HG03060 (cell line): ENCODE measurements around the gene PXMP2.

Source experiments
- ATAC-seq: cut with Tn5 transposase; IDR thresholded peaks from one replicate; pipeline ENCODE4 v1.9.1; 2021; ENCODE audit warnings: low read depth, moderate number of reproducible peaks; ENCODE audit not compliant: unreplicated experiment

The PXMP2 gene

GRCh38 chr12:132687211-132688164 lies at the start of gene PXMP2, which contains the start of gene POLE:
Gene PXMP2 (plus strand): TSS chr12:132687587. CDS start chr12:132687671, 84 bp downstream.
Gene POLE (minus strand): TSS chr12:132687342. CDS start chr12:132687315, 27 bp downstream.
- peak; percentile 81 for ATAC-seq

DNA sequence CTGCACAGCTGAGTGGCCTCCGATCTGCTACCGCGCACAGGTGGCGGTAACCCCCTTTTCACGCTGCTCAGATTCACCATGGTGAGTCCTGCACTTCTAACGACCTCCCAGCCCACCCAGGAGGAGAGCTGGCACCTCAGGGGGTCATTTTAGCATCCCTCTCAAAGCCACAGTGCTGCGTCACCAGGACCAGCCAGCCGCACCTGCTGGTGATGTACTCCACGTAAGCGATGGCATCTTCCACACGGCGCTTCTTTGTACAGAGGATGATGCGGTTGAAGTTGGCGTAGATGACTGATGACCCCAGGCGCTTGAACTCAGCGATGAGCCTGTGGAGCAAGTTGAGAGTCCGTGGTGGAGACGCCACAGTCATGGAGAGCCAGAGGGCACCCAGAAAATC lies 49.6 kb upstream of the PXMP2 start:
- no peak for ATAC-seq

- no peak for ATAC-seq
These were observed 48.6 kb upstream of the PXMP2 start for GRCh38 chr12:132638541-132639408.

DNA sequence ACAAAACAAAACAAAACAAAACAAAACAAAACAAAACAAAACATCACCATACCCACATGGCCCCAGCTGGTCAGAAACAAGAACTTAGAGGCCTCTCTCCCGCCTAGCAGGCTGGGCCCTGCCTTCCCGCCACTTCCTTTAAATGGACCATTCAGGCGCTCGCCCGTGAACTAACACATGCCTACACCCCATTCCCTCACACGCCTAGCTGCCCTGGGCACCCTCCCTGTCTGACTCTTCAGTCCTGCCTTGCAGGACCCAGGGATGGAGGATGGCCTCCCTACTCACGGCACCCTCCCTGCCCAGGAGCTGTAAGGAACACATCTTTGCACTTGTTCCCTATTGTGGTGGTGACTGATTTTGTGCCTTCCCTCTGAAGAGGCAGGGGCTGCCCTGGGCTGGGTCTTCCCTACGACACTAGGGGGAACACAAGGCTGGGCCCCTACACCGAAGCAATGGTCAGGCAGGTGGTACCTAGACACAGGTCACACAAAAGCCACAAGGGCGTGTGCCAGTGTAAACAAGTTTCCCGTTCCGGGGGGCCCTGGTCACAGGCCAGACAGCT lies 47.3 kb upstream of the PXMP2 start:
- no peak for ATAC-seq

- ATAC-seq, result no peak
These were observed 46.5 kb upstream of the PXMP2 start for GRCh38 chr12:132640936-132641335.

DNA sequence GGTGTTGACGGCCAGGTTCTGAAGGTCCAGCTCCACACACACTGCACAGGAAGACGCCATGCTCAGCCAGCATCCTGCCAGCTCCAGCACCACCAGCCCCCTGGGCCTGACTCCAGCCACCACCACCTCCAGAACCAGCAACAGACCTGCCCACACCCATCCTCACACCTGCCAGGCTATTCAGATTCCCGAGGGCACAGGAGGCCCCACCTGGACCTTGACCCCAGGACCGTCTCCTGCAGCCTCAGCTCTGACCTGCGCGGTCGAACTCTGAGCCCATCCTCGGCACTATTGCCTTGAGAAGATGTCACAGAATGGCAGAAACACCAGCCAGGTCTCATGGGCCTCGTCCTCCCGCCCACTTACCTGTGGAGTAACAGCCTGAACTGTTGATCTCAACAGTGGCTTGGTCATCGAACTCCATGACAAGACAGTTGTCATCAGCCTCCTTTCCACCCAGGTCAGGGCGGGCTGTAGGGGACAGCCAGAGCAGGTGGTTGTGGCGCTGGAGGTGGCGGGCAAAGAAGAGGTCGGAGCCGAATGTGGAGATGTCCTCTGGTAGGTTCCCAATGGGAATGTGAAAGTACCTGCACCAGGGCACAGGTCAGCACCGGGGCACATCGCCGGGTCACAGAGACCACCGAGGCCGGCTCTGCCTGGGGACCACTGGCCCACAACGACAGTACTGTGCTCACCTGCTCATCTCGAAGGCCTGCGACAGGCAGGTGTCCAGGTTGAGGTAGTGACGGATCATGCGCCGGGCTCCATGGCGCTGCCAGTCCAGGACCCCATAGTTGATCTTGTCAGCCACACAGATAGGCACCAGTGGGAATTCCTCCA lies 45.4 kb upstream of the PXMP2 start:
- no peak for ATAC-seq

- no peak for ATAC-seq
These were observed 44.2 kb upstream of the PXMP2 start for GRCh38 chr12:132642846-132643835.

DNA sequence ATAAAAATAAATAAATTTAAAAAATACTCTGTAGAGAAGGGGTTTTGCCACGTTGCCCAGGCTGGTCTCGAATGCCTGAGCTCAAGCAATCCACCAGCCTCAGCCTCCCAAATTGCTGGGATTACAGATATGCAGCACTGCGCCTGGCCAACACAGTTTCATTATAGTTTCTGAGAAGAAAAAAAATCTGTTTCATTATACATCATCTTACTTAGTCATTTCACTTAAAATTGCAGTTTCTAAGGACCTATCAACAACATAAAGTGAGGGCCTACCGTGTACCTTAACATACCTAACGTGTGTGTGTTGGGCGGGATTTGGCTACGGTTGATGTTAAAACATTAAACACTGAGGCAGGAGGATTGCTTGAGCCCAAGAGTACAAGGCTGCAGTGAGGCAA lies 40.5 kb upstream of the PXMP2 start:
- no peak for ATAC-seq

DNA sequence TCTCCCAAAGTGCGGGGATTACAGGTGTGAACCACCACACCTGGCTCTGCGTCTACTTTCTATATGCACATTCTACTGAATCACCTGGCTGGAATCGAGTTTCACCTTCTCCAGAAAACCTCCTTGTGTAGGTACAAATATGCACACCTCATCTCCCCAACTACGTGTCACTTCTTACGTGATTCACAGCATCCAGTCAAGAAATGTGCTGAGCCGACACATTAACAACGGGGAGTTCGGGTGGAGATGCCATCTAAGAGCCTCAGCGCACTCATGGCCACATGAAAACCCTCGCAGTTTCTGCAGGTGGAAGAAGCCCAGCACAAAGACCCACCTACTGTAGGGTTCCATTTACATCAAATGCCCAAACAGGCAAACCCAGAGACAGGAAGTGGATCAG lies 39.5 kb upstream of the PXMP2 start:
- ATAC-seq, result no peak

- ATAC-seq, result no peak
These were observed 38.7 kb upstream of the PXMP2 start for GRCh38 chr12:132648616-132649225.

GRCh38 chr12:132649226-132649945 lies 38.0 kb upstream of the PXMP2 start:
- ATAC-seq, result no peak

DNA sequence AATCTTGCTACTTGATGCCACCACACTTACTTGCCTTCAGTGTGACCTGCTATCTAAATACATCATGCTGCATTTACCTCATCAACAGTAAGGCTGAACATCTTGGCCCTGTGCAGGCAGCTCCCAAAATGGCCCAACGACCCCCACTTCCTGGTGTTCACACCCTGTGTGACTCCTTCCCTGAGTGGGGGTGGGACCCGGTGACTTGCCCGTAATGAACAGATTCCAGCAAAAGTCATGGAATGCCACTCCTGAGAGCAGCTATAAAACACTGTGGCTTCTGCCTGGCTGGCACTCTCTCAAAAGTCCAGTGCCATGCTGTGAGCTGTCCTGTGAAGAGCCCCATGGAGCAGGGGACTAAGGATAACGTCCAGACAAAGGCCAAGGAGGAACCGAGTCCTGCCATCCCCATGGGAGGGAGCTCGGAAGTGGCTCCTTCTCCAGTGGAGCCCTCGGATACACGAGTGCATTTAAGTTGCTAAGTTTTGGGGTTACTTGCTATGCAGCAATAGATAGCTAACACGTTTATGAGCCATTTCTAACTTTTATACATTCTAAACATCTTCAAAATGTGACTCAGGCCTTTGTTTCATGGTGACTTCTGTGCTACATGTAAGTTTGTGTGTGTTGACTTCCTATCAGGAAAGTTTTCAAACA lies 35.8 kb upstream of the PXMP2 start:
- ATAC-seq, result no peak

GRCh38 chr12:132653567-132654290 lies 33.7 kb upstream of the PXMP2 start:
- ATAC-seq, result no peak

DNA sequence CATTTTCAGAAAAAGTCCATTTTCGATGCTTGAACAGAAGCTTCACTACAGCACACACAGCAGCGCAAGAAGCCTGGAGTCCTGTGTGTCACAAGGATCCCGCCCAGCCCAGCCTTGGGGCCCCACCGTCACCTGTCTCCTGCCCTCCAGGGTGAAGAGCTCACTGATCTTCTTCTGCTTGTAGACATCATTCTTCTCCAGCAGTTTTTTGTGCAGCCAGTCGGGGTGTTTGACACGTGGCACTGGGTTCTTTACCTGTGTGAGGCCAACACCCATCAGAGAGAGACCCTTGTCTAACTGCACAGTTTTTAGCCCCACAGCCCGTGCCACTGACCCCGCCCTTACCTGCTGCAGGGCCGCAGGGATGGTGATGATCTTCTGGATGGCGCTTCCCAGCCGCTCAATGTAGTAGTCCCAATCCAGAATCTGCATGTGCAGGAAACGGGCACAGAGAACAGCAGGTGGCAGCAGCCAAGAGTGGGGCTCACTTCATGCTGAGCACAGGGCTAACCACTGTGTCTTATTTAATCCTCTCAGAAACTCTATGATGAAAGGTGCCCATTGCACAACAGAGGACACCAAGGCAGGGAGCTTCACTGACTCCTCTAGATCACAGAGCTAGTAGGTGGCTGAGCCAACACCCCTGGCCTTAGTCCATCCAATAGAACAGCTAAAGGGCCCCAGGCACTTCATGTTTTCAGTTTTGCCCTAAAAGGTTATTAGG lies 30.2 kb upstream of the PXMP2 start:
- no peak for ATAC-seq

- ATAC-seq, result no peak
These were observed 29.1 kb upstream of the PXMP2 start for GRCh38 chr12:132658149-132658894.
